A673 (cell line): ENCODE results near the gene DLGAP5.

ENCODE experiments used
- CTCF ChIP-seq: fragments of 300-800, 200-600 bp; sonication (generic); conservative IDR thresholded peaks from 2 replicates; pipeline ENCODE4 v1.5.1; 2017; ENCODE audit warnings: low read depth, mild to moderate bottlenecking, antibody characterized with exemption, low read length, moderate library complexity, mixed read lengths
- EZH2 ChIP-seq: fragments of 200-600 bp; sonication (generic); IDR thresholded peaks from 2 replicates; pipeline ENCODE4 v1.6.1; 2017; ENCODE audit warnings: borderline replicate concordance, low read depth, mild to moderate bottlenecking, mixed read lengths, antibody characterized with exemption, low read length; ENCODE audit not compliant: poor library complexity, severe bottlenecking

DNA sequence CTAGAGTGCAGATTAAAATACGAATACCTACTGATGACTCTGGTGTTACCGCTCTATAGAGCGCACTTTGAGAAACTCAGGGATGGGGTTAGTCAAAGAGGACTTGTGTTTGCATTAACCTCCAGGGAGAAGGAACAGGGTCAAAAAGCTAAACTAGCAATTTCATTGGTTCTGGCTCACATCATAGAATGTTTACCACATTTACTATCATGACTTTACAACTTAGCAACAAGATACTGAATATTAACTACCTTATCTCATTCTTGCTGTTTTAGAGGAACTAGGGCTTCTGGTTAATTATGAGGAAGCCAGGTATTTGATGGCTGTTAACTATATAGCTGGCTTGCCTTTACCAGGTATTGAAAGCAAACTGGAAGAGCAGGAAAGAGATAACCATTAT, 49.6 kb downstream of the DLGAP5 start:
- TF ChIP-seq CTCF (no peak), EZH2 (no peak)
